Breast epithelium (tissue), 3 donors: ENCODE data around the gene GPR37.

ENCODE experiments used
- CTCF ChIP-seq, 3 donors: fragments of 450-650 bp; IDR thresholded peaks; one replicate each; pipeline ENCODE4 v1.5.1; 2016 to 2017; ENCODE audit warnings: antibody characterized with exemption in 3 of 3, mild to moderate bottlenecking in 3 of 3, moderate library complexity in 3 of 3
- POLR2A ChIP-seq: fragments of 450-650 bp; IDR thresholded peaks from one replicate; pipeline ENCODE4 v1.6.1; 2016; ENCODE audit warnings: antibody characterized with exemption, mild to moderate bottlenecking, moderate library complexity

- TF ChIP-seq CTCF (IDR thresholded peaks at IDR 0.05) (no peak), POLR2A (no peak)
Measured at GRCh38 chr7:124790645-124791044, 25.1 kb upstream of the GPR37 start.
